ENCODE data around the gene VMP1. TPM values are rescaled to one million over a fixed set of nuclear protein-coding genes. Genes with fewer than 3 reads are reported as not detected.
A peak's percentile ranks its signal among the peaks of the same experiment; 100 is the strongest.

VMP1 gene
- total and polyA plus RNA-seq, 2 of the 13 experiments (the other 11 are each of a cell fraction or from before 2014, with no cell fraction given), result 186 to 271 TPM

- TF ChIP-seq BCL3 (CRISPR knock-in tag; IDR thresholded peaks at IDR 0.05) (no peak), RELA (CRISPR knock-in tag; IDR thresholded peaks at IDR 0.05) (peak; percentile 36; the same call in 1 of the 2 replicates), ELF3 (CRISPR knock-in tag; IDR thresholded peaks at IDR 0.05) (peak; percentile 74), MED8 (CRISPR knock-in tag; IDR thresholded peaks at IDR 0.05; ENCODE audit: insufficient replicate concordance) (peak; percentile 78), ZNF569 (CRISPR knock-in tag; IDR thresholded peaks at IDR 0.05; ENCODE audit: borderline replicate concordance) (no peak), ZKSCAN5 (CRISPR knock-in tag; IDR thresholded peaks at IDR 0.05) (no peak), NFKBIZ (CRISPR knock-in tag; IDR thresholded peaks at IDR 0.05) (peak; percentile 67; the same call in 1 of the 2 replicates), ZSCAN5A (CRISPR knock-in tag; IDR thresholded peaks at IDR 0.05; ENCODE audit: borderline replicate concordance) (no peak), KLF6 (CRISPR knock-in tag; IDR thresholded peaks at IDR 0.05) (0 out of 2 replicates have a peak, but pooled peaks have one; percentile 4), GTF3A (CRISPR knock-in tag; conservative IDR thresholded peaks at IDR 0.05) (no peak), ZNF407 (CRISPR knock-in tag; IDR thresholded peaks at IDR 0.05; ENCODE audit: not compliant biosample characterization) (peak; percentile 9), CTCF (CRISPR knock-in tag; IDR thresholded peaks at IDR 0.05) (no peak), ZNF292 (CRISPR knock-in tag; IDR thresholded peaks at IDR 0.05; ENCODE audit: borderline replicate concordance, low read depth) (no peak), CBX5 (CRISPR knock-in tag; IDR thresholded peaks at IDR 0.05; ENCODE audit: borderline replicate concordance) (peak; percentile 64; the same call in 1 of the 2 replicates), RBFOX2 (IDR thresholded peaks at IDR 0.05; ENCODE audit: low read depth, low read length) (peak; percentile 76), RAD51 (IDR thresholded peaks at IDR 0.05; ENCODE audit: borderline replicate concordance) (no peak; the same call in 1 of the 2 replicates)
Observed at GRCh38 chr17:59842901-59843652, 135.6 kb downstream of the VMP1 start (continued).
